K562 (cell line): Measurements from ENCODE around the gene ZNF544. TPM values are rescaled to one million over a fixed set of nuclear protein-coding genes. Genes with fewer than 3 reads are reported as not detected.
"Not testable (repeated sequence)": the region's sequence is repeated elsewhere in the genome, so short reads cannot be mapped to it uniquely, and the experiment has no call there.

Source experiments
- ATAC-seq: fragments of 200-7000 bp; cut with Tn5 transposase; 3 replicates; pipeline ENCODE4 v1.9.1; 2020; ENCODE audit warnings: moderate library complexity
- BruUV-seq: library from RNA; stranded (reverse); fragments of 400-500 nt; replicated peaks from 2 replicates; lab custom pipeline; 2021; lab: Mats Ljungman, UMichigan
- CTCF ChIA-PET: fragments of 300-600 bp; formaldehyde crosslinking; extraction: SDS; loops from one replicate; lab custom pipeline; 2021; ENCODE audit warnings: low intra/inter-chr PET ratio; lab: Yijun Ruan, JAX
- POLR2A ChIA-PET: fragments of 300-600, 350-650 bp; sonication (Branson Sonifier 250); formaldehyde crosslinking; extraction: SDS; loops from one replicate; lab custom pipeline; 2021; ENCODE audit warnings: antibody characterized with exemption, inconsistent platforms; lab: Yijun Ruan, JAX
- DNase-seq, 4 experiments: peaks; one replicate each; pipeline versions ENCODE4 v3.0.0 to v3.0.0-alpha.2; 2011 to 2018; ENCODE audit warnings: low spot score in 3 of 4, mixed read lengths in 3 of 4; ENCODE audit errors: extremely low read depth in 1 of 4
- FAIRE-seq: peaks from 2 replicates; lab custom pipeline; 2011; peaks lifted over from hg19 to GRCh38; lab: Jason Lieb, UNC
- H2AFZ ChIP-seq: 2 replicates; pipeline ENCODE4 v1.6.0; 2011; ENCODE audit warnings: low read depth, low read length, control low read depth, inconsistent platforms
- H3K27ac ChIP-seq: fragments of 200-600 bp; 3 replicates; pipeline ENCODE4 v1.8.0; 2011; ENCODE audit warnings: low read depth, mild to moderate bottlenecking, control low read depth, inconsistent platforms, low read length, moderate library complexity, mixed read lengths; ENCODE audit errors: extremely low read depth
- H3K27me3 ChIP-seq, 2 experiments: fragments of 300-600 bp in 1 of 2; 2 replicates in 1 of 2; 3 replicates in 1 of 2; pipeline versions ENCODE4 v1.6.0 to v1.8.0; 2011; ENCODE audit warnings: inconsistent platforms in 2 of 2, low read length in 2 of 2, mild to moderate bottlenecking in 1 of 2, mixed read lengths in 1 of 2, moderate library complexity in 1 of 2; ENCODE audit not compliant: control insufficient read depth in 2 of 2, insufficient read depth in 2 of 2
- H3K36me3 ChIP-seq: fragments of 300-600 bp; 3 replicates; pipeline ENCODE4 v1.8.0; 2011; ENCODE audit warnings: mild to moderate bottlenecking, low read length, inconsistent platforms; ENCODE audit not compliant: control insufficient read depth, insufficient read depth
- H3K4me1 ChIP-seq, 2 experiments: fragments of 200-600 bp in 1 of 2; replicated peaks in 1 of 2; 2 replicates in 1 of 2; 3 replicates in 1 of 2; pipeline versions ENCODE4 v1.5.1 to v1.8.0; 2011; ENCODE audit warnings: inconsistent platforms in 2 of 2, low read length in 2 of 2, mild to moderate bottlenecking in 1 of 2, mixed read lengths in 1 of 2, moderate library complexity in 1 of 2; ENCODE audit not compliant: control insufficient read depth in 2 of 2, insufficient read depth in 2 of 2
- H3K4me2 ChIP-seq: 2 replicates; pipeline ENCODE4 v1.6.1; 2011; ENCODE audit warnings: low read length, control low read depth, inconsistent platforms, mixed read lengths; ENCODE audit not compliant: insufficient read depth
- H3K4me3 ChIP-seq: fragments of 200-600 bp; sonication (generic), shearing (Covaris generic); 2 replicates; pipeline ENCODE4 v1.5.1; 2016; ENCODE audit warnings: control low read depth, inconsistent platforms
- H3K79me2 ChIP-seq: fragments of 200-600 bp; 3 replicates; pipeline ENCODE4 v1.8.0; 2011; ENCODE audit warnings: low read length, inconsistent platforms; ENCODE audit not compliant: control insufficient read depth, insufficient read depth
- H3K9ac ChIP-seq, 2 experiments: 2 replicates each; pipeline versions ENCODE4 v1.6.0 to v1.6.1; 2011; ENCODE audit warnings: low read depth in 2 of 2, low read length in 2 of 2, control low read depth in 1 of 2, inconsistent platforms in 1 of 2, mild to moderate bottlenecking in 1 of 2, mixed read lengths in 1 of 2; ENCODE audit not compliant: insufficient read depth in 1 of 2
- H3K9me1 ChIP-seq: one replicate; pipeline ENCODE4 v1.6.0; 2011; ENCODE audit warnings: inconsistent platforms, mild to moderate bottlenecking, low read length, moderate library complexity; ENCODE audit not compliant: control insufficient read depth, insufficient read depth
- H3K9me3 ChIP-seq: replicated peaks from 2 replicates; pipeline ENCODE4 v1.5.1; 2011; ENCODE audit warnings: low read depth, low read length, inconsistent platforms; ENCODE audit not compliant: control insufficient read depth, insufficient read depth
- H4K20me1 ChIP-seq: replicated peaks from 2 replicates; pipeline ENCODE4 v1.6.1; 2011; ENCODE audit warnings: low read length, inconsistent platforms, mixed read lengths; ENCODE audit not compliant: control insufficient read depth, insufficient read depth
- RAD21 ChIP-seq, 2 experiments: fragments of 250-450 bp in 1 of 2; fragments of 450-650 bp in 1 of 2; sonication (Bioruptor Pico) in 1 of 2; formaldehyde crosslinking in 1 of 2; IDR thresholded peaks in 1 of 2; conservative IDR thresholded peaks in 1 of 2; 2 replicates each; pipeline versions ENCODE4 v1.4.0 to v1.8.0; 2020 to 2022; ENCODE audit warnings: mild to moderate bottlenecking in 2 of 2, moderate library complexity in 1 of 2
- WGBS: fragments of 100-300 bp; shearing (Covaris generic); methylation state at CpG from one replicate; pipeline ENCODE4 v1.1.6; 2016; ENCODE audit warnings: low coverage, mixed read lengths; ENCODE audit not compliant: insufficient coverage; ENCODE audit errors: missing lambda C conversion rate; 5-methylcytosine and 5-hydroxymethylcytosine counted together
- in situ Hi-C: fragments of 300-500 bp; cut with MboI; formaldehyde crosslinking; loops from 4 replicates; pipeline ENCODE4 v1.15.0; 2018; ENCODE audit warnings: inconsistent platforms, mixed read lengths
- intact Hi-C: fragments of 100-400 bp; cut with micrococcal nuclease; formaldehyde crosslinking; loops from 2 replicates; pipeline ENCODE4 v1.14.2; 2022
- polyA plus RNA-seq, 8 experiments: library from polyadenylated mRNA; depleted of rRNA in 4 of 8; stranded (reverse) in 5 of 8; unstranded in 3 of 8; fragments of >200 nt; fragmentation: Nextera tagmentation in 2 of 8; fragmentation: Illumina TruSeq in 1 of 8; extraction: Ambion mirVana in 2 of 8; extraction: Trizol in 1 of 8; gene quantifications; 2 replicates each; pipeline versions ENCODE4 v1.2.1 to v1.2.3, GENCODE V29; 2011 to 2014; ENCODE audit warnings: inconsistent platforms in 1 of 8, missing spikeins in 1 of 8
- total RNA-seq, 7 experiments: library from RNA; depleted of rRNA in 6 of 7; stranded (reverse); fragments of >200 nt in 6 of 7; fragmentation: Illumina TruSeq in 2 of 7; extraction: Trizol in 2 of 7; gene quantifications; 2 replicates each; pipeline versions ENCODE4 v1.2.1 to v1.2.3, GENCODE V29; 2011 to 2021; ENCODE audit warnings: low replicate concordance in 1 of 7
- TF ChIP-seq, protein P1 (sequence below): fragments of 450-650 bp; IDR thresholded peaks from 2 replicates; pipeline ENCODE4 v1.6.1; 2016; ENCODE audit warnings: mild to moderate bottlenecking
- TF ChIP-seq, protein P2 (sequence below): sonication (generic); formaldehyde crosslinking; IDR thresholded peaks from 2 replicates; pipeline ENCODE4 v1.8.1; 2023; ENCODE audit warnings: mild to moderate bottlenecking, missing genetic modification reagents
- TF ChIP-seq, protein P3 (sequence below), 3 experiments: IDR thresholded peaks in 2 of 3; conservative IDR thresholded peaks in 1 of 3; 2 replicates each; pipeline ENCODE4 v1.5.1; 2011 to 2012; ENCODE audit warnings: low read length in 3 of 3, mild to moderate bottlenecking in 3 of 3, control low read depth in 2 of 3, improper control_type of control experiment in 1 of 3, inconsistent platforms in 1 of 3, low read depth in 1 of 3, mixed read lengths in 1 of 3, moderate library complexity in 1 of 3; ENCODE audit not compliant: insufficient read depth in 2 of 3

Gene ZNF544
- total and polyA plus RNA-seq, 9 of the 15 experiments (the other 6 are each of a cell fraction or from before 2014, with no cell fraction given): 23.6 to 59.0 (median 41.4) TPM

DNA sequence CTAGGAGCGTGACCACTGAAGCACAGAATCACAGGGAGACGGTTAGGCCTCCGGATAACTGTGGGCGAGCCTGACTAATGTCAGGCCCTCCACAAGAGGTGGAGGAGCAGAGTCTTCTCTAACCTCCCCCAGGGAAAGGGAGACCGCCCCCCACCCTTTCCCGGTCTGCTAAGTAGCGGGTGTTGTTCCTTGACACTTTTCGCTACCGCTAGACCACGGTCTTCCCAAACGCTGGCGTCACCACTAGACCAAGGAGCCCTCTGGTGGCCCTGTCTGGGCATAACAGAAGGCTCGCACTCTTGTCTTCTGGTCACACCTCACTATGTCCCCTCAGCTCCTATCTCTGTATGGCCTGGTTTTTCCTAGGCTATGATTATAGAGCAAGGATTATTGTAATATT lies 82.0 kb downstream of the ZNF544 start:
- Histone ChIP-seq H3K36me3 (peaks cover 87% of the 10 kb centered on the region), H3K79me2 (peaks cover 30% of the 10 kb centered on the region)
- H3K4me3 ChIP-seq, BruUV-seq, ATAC-seq, intact Hi-C loops, H3K27me3 ChIP-seq, DNase-seq, H3K4me1 ChIP-seq, H3K9me1 ChIP-seq, H3K9me3 ChIP-seq, H4K20me1 ChIP-seq, H3K4me2 ChIP-seq, H3K9ac ChIP-seq, in situ Hi-C loops, H3K27ac ChIP-seq, H2AFZ ChIP-seq, CTCF ChIA-PET, FAIRE-seq: not testable (repeated sequence)
- POLR2A ChIA-PET: interaction anchor here (3.0 kb wide), 1 partner anchor 16 kb away, joined by 9 read pairs; the partner anchor contains the start of gene ZSCAN22
- 97% methylated on average over 10 of the region's 13 CpGs for WGBS
- TF ChIP-seq, protein P1, sequence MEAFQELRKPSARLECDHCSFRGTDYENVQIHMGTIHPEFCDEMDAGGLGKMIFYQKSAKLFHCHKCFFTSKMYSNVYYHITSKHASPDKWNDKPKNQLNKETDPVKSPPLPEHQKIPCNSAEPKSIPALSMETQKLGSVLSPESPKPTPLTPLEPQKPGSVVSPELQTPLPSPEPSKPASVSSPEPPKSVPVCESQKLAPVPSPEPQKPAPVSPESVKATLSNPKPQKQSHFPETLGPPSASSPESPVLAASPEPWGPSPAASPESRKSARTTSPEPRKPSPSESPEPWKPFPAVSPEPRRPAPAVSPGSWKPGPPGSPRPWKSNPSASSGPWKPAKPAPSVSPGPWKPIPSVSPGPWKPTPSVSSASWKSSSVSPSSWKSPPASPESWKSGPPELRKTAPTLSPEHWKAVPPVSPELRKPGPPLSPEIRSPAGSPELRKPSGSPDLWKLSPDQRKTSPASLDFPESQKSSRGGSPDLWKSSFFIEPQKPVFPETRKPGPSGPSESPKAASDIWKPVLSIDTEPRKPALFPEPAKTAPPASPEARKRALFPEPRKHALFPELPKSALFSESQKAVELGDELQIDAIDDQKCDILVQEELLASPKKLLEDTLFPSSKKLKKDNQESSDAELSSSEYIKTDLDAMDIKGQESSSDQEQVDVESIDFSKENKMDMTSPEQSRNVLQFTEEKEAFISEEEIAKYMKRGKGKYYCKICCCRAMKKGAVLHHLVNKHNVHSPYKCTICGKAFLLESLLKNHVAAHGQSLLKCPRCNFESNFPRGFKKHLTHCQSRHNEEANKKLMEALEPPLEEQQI: 0 out of 2 replicates have a peak, but pooled peaks have one; percentile 53
- TF ChIP-seq, protein P2, sequence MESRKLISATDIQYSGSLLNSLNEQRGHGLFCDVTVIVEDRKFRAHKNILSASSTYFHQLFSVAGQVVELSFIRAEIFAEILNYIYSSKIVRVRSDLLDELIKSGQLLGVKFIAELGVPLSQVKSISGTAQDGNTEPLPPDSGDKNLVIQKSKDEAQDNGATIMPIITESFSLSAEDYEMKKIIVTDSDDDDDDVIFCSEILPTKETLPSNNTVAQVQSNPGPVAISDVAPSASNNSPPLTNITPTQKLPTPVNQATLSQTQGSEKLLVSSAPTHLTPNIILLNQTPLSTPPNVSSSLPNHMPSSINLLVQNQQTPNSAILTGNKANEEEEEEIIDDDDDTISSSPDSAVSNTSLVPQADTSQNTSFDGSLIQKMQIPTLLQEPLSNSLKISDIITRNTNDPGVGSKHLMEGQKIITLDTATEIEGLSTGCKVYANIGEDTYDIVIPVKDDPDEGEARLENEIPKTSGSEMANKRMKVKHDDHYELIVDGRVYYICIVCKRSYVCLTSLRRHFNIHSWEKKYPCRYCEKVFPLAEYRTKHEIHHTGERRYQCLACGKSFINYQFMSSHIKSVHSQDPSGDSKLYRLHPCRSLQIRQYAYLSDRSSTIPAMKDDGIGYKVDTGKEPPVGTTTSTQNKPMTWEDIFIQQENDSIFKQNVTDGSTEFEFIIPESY (CRISPR knock-in tag): peak; percentile 98
- TF ChIP-seq, protein P3, sequence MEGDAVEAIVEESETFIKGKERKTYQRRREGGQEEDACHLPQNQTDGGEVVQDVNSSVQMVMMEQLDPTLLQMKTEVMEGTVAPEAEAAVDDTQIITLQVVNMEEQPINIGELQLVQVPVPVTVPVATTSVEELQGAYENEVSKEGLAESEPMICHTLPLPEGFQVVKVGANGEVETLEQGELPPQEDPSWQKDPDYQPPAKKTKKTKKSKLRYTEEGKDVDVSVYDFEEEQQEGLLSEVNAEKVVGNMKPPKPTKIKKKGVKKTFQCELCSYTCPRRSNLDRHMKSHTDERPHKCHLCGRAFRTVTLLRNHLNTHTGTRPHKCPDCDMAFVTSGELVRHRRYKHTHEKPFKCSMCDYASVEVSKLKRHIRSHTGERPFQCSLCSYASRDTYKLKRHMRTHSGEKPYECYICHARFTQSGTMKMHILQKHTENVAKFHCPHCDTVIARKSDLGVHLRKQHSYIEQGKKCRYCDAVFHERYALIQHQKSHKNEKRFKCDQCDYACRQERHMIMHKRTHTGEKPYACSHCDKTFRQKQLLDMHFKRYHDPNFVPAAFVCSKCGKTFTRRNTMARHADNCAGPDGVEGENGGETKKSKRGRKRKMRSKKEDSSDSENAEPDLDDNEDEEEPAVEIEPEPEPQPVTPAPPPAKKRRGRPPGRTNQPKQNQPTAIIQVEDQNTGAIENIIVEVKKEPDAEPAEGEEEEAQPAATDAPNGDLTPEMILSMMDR (IDR thresholded peaks at IDR 0.05 in 2 of 3, conservative IDR thresholded peaks at IDR 0.05 in 1 of 3; ENCODE audit: insufficient read depth in 2 of 3, low read depth in 1 of 3, low read length in 3 of 3): 0 out of 6 replicates have a peak, but pooled peaks of 1 of the 3 experiments have one; percentile 15
- peak in 1 of 2 experiments; percentile 46; a peak in 2 of 4 replicates for TF ChIP-seq RAD21 (CRISPR knock-in tag; conservative IDR thresholded peaks at IDR 0.05 in 1 of 2, IDR thresholded peaks at IDR 0.05 in 1 of 2)
